ENCODE data around the gene RFPL1.
"Not testable (repeated sequence)": the region's sequence is repeated elsewhere in the genome, so short reads cannot be mapped to it uniquely, and the experiment has no call there.

Gene RFPL1

DNA sequence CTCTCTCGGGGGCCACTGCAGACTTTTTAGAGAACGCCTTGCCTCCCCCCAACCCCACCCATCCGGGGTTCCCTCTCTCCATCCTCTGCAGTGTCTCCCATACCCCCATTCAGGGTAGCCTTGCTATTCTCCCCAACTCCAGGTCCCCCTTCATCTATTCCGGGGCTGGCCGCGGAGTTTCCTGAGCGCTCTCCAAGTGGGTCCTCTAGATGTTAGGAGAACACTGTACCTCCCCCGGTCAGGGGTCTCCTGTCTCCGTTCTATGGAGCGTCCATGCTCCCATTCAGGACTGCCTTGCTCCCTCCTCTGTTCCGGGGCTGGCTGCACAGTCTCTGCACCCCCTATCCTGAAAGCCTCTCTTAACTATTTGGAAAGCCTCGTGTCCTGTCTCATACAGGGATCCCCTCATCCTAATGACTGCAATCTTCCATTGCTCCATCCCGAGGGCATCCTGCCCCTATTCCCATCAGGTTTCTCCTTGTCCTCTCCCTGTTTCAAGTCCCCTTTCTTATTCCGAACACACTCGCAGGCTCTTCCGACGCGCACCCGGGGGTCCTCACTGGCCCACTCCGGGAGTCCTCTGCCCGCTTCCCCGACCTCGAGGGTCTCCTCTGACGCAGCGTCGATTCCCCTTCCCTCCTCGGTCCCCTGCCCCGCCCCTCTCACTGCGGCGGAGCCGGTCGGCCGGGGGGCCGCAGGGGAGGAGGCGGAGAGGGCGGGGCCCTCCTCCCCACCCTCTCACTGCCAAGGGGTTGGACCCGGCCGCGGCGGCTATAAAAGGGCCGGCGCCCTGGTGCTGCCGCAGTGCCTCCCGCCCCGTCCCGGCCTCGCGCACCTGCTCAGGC is 41.3 kb downstream of the RFPL1 start, which contains the start of gene NEFH:
TSS of gene NEFH (plus strand) at position 802 of the 845 bp plus-strand sequence. CDS start 45 bp downstream, outside the sequence.
- no peak for DNase-seq

- no peak for DNase-seq
These were observed 41.8 kb downstream of the RFPL1 start for GRCh38 chr22:29480262-29480511.

DNA sequence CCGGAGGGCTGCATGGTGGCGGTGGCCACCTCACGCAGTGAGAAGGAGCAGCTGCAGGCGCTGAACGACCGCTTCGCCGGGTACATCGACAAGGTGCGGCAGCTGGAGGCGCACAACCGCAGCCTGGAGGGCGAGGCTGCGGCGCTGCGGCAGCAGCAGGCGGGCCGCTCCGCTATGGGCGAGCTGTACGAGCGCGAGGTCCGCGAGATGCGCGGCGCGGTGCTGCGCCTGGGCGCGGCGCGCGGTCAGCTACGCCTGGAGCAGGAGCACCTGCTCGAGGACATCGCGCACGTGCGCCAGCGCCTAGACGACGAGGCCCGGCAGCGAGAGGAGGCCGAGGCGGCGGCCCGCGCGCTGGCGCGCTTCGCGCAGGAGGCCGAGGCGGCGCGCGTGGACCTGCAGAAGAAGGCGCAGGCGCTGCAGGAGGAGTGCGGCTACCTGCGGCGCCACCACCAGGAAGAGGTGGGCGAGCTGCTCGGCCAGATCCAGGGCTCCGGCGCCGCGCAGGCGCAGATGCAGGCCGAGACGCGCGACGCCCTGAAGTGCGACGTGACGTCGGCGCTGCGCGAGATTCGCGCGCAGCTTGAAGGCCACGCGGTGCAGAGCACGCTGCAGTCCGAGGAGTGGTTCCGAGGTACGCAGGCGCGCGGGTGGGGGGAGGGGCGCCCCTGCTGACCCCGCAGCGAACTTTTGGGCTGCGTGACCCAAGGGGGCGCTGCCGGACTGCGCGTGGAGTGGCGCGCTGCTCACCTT is 42.3 kb downstream of the RFPL1 start:
- DNase-seq: no peak

DNA sequence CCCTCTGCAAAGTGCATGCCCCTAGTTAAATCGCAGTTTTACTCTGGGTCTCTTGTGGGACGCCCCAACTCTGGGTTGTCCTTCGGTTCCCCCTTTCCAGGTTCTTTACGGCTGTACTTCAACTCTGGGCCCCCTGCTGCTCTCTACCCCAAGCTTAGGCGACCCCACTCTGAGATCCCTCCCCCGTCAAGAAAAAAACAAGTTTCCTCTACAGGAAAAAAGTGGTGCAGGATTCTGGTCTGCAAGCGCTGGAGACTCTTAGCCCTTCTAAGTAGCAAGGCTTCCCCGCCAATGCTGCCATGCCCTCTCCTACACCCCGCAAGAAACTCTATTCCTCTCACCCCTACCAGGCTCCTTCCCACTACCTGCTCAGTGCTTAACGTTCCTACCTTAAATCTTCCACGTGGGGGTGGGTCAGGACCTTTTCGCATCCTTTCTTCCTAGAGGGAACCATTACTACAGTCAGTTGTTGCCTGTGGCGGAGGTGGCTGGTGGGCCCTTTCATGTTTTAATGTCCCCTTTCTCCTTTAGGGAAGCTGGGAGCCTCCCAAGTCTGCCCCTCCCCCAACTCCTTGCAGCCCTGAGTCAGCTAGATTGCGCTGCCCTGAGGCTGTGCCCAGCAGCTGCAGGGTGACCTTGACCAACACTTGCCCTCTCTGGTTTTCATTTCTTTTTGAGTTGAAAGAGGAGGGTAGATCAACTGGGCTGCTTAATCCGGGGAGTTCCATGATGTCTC is 43.0 kb downstream of the RFPL1 start:
- DNase-seq: no peak

GRCh38 chr22:29482253-29482652 is 43.9 kb downstream of the RFPL1 start:
- no peak for DNase-seq

DNA sequence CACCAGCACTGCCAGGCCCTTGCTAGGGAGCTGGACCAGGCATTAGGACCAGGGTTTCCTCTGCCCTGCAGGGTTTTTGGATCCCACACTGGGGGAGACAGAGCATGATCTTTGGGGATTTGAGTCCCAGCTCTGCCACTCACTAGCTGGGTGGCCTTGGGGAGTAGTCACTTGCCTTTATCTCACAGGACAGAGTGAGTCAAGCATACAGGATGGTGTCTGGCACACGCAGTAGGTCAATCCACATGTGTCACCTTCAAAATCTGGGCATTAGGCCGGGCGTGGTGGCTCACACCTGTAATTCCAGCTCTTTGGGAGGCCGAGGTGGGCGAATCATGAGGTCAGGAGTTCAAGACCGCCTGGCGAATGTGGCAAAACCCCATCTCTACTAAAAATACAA is 44.3 kb downstream of the RFPL1 start:
- DNase-seq: no peak

DNA sequence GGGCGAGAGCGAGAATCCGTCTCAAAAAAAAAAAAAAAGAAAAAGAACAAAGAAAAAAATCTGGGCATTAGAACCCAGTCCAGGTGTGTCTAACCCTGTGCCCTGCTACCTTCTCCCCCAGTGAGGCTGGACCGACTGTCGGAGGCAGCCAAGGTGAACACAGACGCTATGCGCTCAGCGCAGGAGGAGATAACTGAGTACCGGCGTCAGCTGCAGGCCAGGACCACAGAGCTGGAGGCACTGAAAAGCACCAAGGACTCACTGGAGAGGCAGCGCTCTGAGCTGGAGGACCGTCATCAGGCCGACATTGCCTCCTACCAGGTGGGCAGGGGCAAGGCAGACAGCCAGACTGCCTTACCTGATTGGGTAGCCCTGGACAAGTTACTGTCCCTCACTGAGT is 44.9 kb downstream of the RFPL1 start:
- no peak for DNase-seq

DNA sequence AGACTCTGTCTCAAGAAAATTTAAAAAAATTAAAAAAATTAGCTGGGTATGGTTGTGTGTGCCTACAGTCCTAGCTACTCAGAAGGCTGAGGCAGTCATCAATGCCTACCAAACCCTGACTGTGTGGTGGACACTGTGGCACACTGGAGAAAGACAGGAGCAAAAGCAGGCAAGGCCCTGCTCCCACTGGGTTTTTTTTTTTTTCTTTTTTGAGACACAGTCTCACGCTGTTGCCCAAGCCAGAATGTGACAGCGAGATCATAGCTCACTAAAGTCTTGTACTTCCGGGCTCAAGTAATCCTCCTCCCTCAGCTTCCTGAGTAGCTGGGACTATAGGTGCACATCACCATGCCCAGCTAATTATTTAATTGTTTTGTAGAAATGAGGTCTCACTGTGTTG is 46.3 kb downstream of the RFPL1 start:
- no peak for DNase-seq

GRCh38 chr22:29485448-29485847 is 47.1 kb downstream of the RFPL1 start:
- no peak for DNase-seq

- DNase-seq: no peak
These were observed 49.1 kb downstream of the RFPL1 start for GRCh38 chr22:29487426-29487986.

GRCh38 chr22:29489127-29489780 is 50.9 kb downstream of the RFPL1 start:
- DNase-seq: not testable (repeated sequence)

DNA sequence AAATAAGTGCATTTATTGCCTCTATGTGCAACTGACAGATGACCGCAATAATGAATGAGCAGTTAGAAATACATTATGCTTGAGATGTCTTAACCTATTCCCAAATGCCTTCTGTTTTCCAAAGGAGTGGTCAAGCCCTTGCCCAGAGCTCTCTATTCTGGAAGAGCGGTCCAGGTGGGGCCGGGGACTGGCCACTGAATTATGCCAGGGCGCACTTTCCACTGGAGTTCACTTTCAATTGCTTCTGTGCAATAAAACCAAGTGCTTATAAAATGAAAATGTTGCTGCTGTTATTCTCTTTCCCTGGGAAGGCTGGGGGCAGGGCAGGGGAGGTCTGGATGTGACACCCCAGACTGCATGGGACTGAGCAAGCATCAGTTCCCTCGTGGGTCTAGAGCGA is 52.6 kb downstream of the RFPL1 start:
- no peak for DNase-seq

Data from NCI-H446 treated with DMSO at 0.1 percent for 48 hours (cell line).